CD8-positive, alpha-beta memory T cell (primary cell): ENCODE measurements around the gene RPL29. TPM values are rescaled to one million over a fixed set of nuclear protein-coding genes. Genes with fewer than 3 reads are reported as not detected.

Experiments
- CTCF ChIA-PET: fragments of 350-600 bp; sonication (Branson Sonifier 250); formaldehyde crosslinking; loops from one replicate; lab custom pipeline; 2021; ENCODE audit warnings: antibody characterized with exemption; lab: Charles Lee
- POLR2A ChIA-PET: fragments of 350-600 bp; sonication (Branson Sonifier 250); formaldehyde crosslinking; loops from one replicate; lab custom pipeline; 2021; ENCODE audit warnings: antibody characterized with exemption; lab: Charles Lee
- DNase-seq, 5 donors: peaks; one replicate each; pipeline versions ENCODE4 v3.0.0 to v3.0.0-alpha.2; 2020 to 2022; ENCODE audit warnings: mixed read lengths in 1 of 5
- H3K27ac ChIP-seq: one replicate; pipeline ENCODE4 v1.7.0; 2013; ENCODE audit warnings: low read depth, mild to moderate bottlenecking, low read length, moderate library complexity
- H3K27me3 ChIP-seq: 2 replicates; pipeline ENCODE4 v1.7.0; 2013; ENCODE audit warnings: low read length, mild to moderate bottlenecking; ENCODE audit not compliant: insufficient read depth, poor library complexity, severe bottlenecking
- H3K36me3 ChIP-seq: 2 replicates; pipeline ENCODE4 v1.7.0; 2013; ENCODE audit warnings: mild to moderate bottlenecking, low read length, moderate library complexity; ENCODE audit not compliant: insufficient read depth
- H3K4me1 ChIP-seq: 2 replicates; pipeline ENCODE4 v1.7.0; 2013; ENCODE audit warnings: mild to moderate bottlenecking, low read length, moderate library complexity; ENCODE audit not compliant: insufficient read depth
- H3K4me3 ChIP-seq: 2 replicates; pipeline ENCODE4 v1.7.0; 2013; ENCODE audit warnings: mild to moderate bottlenecking, low read length
- H3K9me3 ChIP-seq: 2 replicates; pipeline ENCODE4 v1.7.0; 2013; ENCODE audit warnings: mild to moderate bottlenecking, low read length
- H3K27ac Mint-ChIP-seq, 8 donors: one replicate each; pipeline ENCODE4 v1.8.0; 2020 to 2021; ENCODE audit warnings: mixed read lengths in 8 of 8, mild to moderate bottlenecking in 6 of 8, inconsistent platforms in 3 of 8, moderate library complexity in 3 of 8
- H3K27me3 Mint-ChIP-seq, 2 donors: one replicate each; pipeline ENCODE4 v1.8.0; 2020 to 2021; ENCODE audit warnings: mixed read lengths in 2 of 2, mild to moderate bottlenecking in 1 of 2, moderate library complexity in 1 of 2
- H3K36me3 Mint-ChIP-seq, 3 donors: one replicate each; pipeline ENCODE4 v1.8.0; 2020 to 2021; ENCODE audit warnings: mixed read lengths in 3 of 3, inconsistent platforms in 1 of 3, mild to moderate bottlenecking in 1 of 3
- H3K4me1 Mint-ChIP-seq, 3 donors: one replicate each; pipeline ENCODE4 v1.8.0; 2020 to 2021; ENCODE audit warnings: mixed read lengths in 3 of 3, inconsistent platforms in 1 of 3, mild to moderate bottlenecking in 1 of 3
- H3K4me3 Mint-ChIP-seq, 7 donors: one replicate each; pipeline ENCODE4 v1.8.0; 2020 to 2021; ENCODE audit warnings: mixed read lengths in 7 of 7, mild to moderate bottlenecking in 6 of 7, moderate library complexity in 4 of 7, inconsistent platforms in 2 of 7
- H3K9me3 Mint-ChIP-seq, 5 donors: one replicate each; pipeline ENCODE4 v1.8.0; 2020 to 2022; ENCODE audit warnings: mixed read lengths in 5 of 5, mild to moderate bottlenecking in 3 of 5, moderate library complexity in 2 of 5, inconsistent platforms in 1 of 5
- polyA plus RNA-seq: library from polyadenylated mRNA; unstranded; fragments of 300-500 nt; fragmentation: Illumina TruSeq; gene quantifications from one replicate; pipeline ENCODE4 v1.2.3, GENCODE V29; 2021
- total RNA-seq, 2 experiments: library from RNA; stranded (reverse); gene quantifications; one replicate each; pipeline ENCODE4 v1.2.3, GENCODE V29; 2021

The RPL29 gene
- total and polyA plus RNA-seq, 3 experiments from 2014 or later: 1,261 to 1,382 (median 1,367) TPM

DNA sequence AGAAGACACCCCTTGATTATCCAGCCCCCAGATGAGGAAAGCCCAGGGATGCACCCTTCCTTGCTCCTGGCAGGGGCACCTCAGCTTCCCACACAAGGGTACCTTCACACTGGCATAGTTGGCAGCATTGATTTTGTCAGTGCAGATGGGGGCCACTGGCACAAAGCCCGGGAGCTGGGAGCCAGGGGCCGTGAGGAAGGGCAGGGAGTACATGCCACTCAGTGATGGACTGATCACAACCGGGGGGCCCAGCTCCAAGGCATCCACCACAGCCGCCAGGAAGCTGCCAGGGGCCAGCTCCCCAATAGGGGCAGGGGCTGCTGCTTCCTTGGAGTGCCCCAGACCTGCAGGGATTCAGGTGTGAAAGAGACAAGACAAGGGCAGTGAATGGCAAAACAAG lies 25.9 kb downstream of the RPL29 start:
- Mint-ChIP-seq H3K27ac (peak overlapping the region in 1 of 8 donors; percentile 79), H3K36me3 (peaks cover 0 to 12% (median 3%) of the 10 kb centered on the region in 3 donors), H3K27me3 (no peaks in the 10 kb centered on the region), H3K4me1 (peaks cover 20 to 65% (median 40%) of the 10 kb centered on the region in 3 donors), H3K9me3 (no peaks in the 10 kb centered on the region), H3K4me3 (peak overlapping the region in 3 of 7 donors; percentile 12 to 79 (median 36))
- ChIA-PET POLR2A (no interaction called here), CTCF (interaction anchor here (1.4 to 6.2 kb wide), 4 partner anchors 10 to 26 kb away, joined by 3 to 65 read pairs (median 4); partner anchors contain the start of genes PARP3, RPL29 and RRP9)
- no peaks in the 10 kb centered on the region for H3K9me3 ChIP-seq
- DNase-seq: no peak
- no peaks in the 10 kb centered on the region for H3K27me3 ChIP-seq
- no peak overlapping the region for H3K27ac ChIP-seq
- no peak overlapping the region for H3K4me3 ChIP-seq
- peaks cover 26% of the 10 kb centered on the region for H3K4me1 ChIP-seq
- no peaks in the 10 kb centered on the region for H3K36me3 ChIP-seq

DNA sequence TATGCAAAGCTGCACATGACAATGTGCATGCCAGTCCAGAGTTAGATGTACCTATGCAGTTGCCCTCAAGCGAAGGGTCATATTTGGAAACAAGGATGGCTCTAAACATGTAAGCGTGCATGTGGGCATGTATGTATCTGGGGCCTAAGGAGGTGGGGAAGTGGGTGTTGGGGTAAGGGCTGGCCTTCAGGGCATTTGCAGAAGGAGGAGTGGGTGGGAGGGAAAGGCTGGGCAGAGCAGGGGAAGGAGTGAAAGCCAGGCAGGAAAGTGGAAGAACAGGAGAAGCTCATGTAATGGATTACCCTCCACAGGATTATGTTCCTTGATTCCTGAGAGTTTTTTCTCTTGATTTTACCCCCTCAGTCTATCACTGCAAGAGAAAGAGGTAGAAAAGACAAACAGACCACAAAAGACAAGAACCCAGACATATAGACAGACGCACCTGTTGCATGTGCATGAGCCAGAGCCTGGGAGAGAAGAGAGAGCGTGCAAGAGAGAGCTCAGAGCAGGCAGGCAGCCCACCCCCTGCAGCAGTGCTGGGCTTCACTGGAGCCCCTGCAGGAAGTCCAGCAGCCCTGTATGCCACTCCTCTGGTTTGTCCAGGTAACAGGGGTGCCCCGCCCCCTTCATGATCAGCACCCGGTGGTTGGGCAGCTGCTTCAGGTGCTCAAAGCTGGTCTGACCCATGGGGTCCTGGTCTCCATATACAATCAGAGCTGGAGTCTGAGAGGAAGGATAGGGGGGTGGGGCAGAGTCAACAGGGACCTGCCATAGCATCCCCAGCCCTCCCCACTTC lies 26.6 kb downstream of the RPL29 start:
- Histone ChIP-seq H3K36me3 (no peaks in the 10 kb centered on the region), H3K27ac (no peak overlapping the region), H3K9me3 (no peaks in the 10 kb centered on the region), H3K27me3 (no peaks in the 10 kb centered on the region), H3K4me3 (no peak overlapping the region), H3K4me1 (peaks cover 19% of the 10 kb centered on the region)
- ChIA-PET POLR2A (no interaction called here), CTCF (interaction anchor here (1.1 to 6.2 kb wide), 5 partner anchors 11 to 28 kb away, joined by 3 to 65 read pairs (median 3); partner anchors contain the start of genes PARP3, RPL29 and RRP9)
- no peak for DNase-seq
- H3K9me3 Mint-ChIP-seq: no peaks in the 10 kb centered on the region
- no peaks in the 10 kb centered on the region for H3K27me3 Mint-ChIP-seq
- H3K4me3 Mint-ChIP-seq: peak overlapping the region; percentile 62 to 90 (median 84)
- H3K4me1 Mint-ChIP-seq: peaks cover 18 to 58% (median 40%) of the 10 kb centered on the region in 3 donors
- H3K27ac Mint-ChIP-seq: peak overlapping the region; percentile 31 to 94 (median 70)
- H3K36me3 Mint-ChIP-seq: peaks cover 0 to 11% (median 3%) of the 10 kb centered on the region in 3 donors

DNA sequence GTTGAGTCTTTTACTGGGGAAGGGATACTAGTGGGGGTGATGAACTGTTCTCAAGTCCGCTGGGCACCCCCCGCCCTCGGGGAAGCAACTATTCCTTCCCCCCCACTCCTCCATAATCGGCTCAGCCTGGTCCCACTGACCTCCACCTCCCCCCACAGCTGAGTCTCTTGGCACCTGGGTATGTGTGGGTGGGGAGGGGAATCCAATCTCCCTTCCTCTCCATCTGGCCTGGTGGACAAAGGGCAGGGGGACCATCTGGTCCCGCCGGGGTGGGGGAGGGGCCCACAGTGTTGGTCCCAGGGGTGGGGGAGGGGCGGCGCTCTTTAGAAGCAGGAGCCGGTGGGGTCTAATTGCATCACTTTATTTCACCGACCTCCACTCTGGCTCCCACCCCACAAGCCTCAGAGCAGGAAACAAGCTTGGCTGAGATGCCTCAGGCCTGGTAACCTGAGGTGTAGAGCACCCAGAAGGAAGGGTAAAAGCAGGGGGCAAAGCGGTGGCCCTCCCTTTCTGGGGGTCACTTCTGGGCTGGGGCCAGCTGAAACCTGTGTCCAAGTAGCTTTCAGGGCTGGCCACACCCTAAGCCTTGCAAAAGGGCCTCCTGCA lies 27.4 kb downstream of the RPL29 start:
- DNase-seq: no peak
- peaks cover 16% of the 10 kb centered on the region for H3K4me1 ChIP-seq
- Mint-ChIP-seq H3K36me3 (peaks cover 0 to 4% (median 3%) of the 10 kb centered on the region in 3 donors), H3K4me1 (peaks cover 14 to 50% (median 35%) of the 10 kb centered on the region in 3 donors), H3K4me3 (peak overlapping the region; percentile 75 to 90 (median 84)), H3K27ac (peak overlapping the region in 7 of 8 donors; percentile 60 to 94 (median 75)), H3K9me3 (no peaks in the 10 kb centered on the region), H3K27me3 (no peaks in the 10 kb centered on the region)
- H3K4me3 ChIP-seq: peak overlapping the region; percentile 36
- ChIA-PET CTCF (interaction anchor here (1.1 to 1.6 kb wide), 4 partner anchors 12 to 28 kb away, joined by 3 to 5 read pairs (median 3); partner anchors contain the start of genes RPL29 and RRP9), POLR2A (interaction anchor here (0.6 to 1.4 kb wide), 6 partner anchors 12 to 310 kb away, joined by 3 to 6 read pairs (median 3); partner anchors contain the start of genes ACY1 and RRP9)
- no peaks in the 10 kb centered on the region for H3K9me3 ChIP-seq
- H3K36me3 ChIP-seq: no peaks in the 10 kb centered on the region
- H3K27me3 ChIP-seq: no peaks in the 10 kb centered on the region
- H3K27ac ChIP-seq: peak overlapping the region; percentile 51

DNA sequence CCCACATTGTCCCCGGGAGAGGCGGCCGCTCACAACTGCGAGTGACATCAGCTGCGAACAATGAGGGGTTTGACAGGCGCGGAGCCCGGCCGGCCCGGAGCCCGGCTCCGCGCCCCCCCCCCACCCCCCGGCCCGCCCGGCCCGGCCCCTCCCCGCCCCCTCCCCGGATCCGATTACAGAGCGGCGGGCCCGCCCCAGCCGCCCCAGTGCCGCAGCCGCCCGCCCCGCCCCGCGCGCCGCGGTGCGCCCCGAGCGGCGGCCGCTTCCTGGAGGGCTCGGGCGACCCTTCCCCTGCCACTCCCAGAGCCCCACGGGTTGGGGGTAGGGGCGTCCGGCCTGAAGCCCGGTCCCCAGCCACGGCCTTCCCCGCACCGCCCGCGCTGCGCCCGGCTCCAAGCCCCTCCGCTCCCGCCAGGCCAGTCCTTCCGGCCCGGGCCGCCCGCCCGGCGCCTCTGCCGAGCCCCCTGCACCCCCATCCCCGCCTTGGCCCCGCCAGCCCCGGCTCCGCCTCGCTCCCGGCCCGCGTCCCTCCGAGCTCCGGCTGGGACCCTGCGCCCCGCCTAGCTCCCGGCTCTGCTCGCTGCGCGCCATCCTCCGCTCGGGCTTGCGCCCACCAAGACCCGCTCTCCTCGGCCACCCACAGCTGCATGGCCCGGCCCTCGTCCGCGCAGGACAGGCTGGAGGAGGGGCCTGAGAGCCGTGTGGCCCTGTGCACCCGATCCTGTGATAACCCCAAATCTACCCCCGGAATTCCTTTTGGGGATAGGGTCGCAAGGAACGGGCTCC lies 28.1 kb downstream of the RPL29 start, which contains the start of gene PCBP4:
PCBP4 (minus strand) TSS at position 71 of the 786 bp plus-strand sequence. CDS start 6,214 bp downstream, outside the sequence.
- Mint-ChIP-seq H3K36me3 (peaks cover 0 to 4% (median 3%) of the 10 kb centered on the region in 3 donors), H3K27me3 (no peaks in the 10 kb centered on the region), H3K4me1 (peaks cover 14 to 49% (median 34%) of the 10 kb centered on the region in 3 donors), H3K27ac (peak within 1 kb of the TSS; percentile 30 to 94 (median 83)), H3K4me3 (peak within 1 kb of the TSS; percentile 79 to 90 (median 84)), H3K9me3 (no peaks in the 10 kb centered on the region)
- no peaks in the 10 kb centered on the region for H3K36me3 ChIP-seq
- CTCF ChIA-PET: interaction anchor here (1.1 to 1.3 kb wide), 2 partner anchors 19 to 26 kb away, joined by 3 to 5 read pairs; partner anchors contain the start of gene RRP9
- peak within 1 kb of the TSS; percentile 57 for H3K27ac ChIP-seq
- peaks cover 16% of the 10 kb centered on the region for H3K4me1 ChIP-seq
- peak within 1 kb of the TSS; percentile 58 for H3K4me3 ChIP-seq
- H3K27me3 ChIP-seq: no peaks in the 10 kb centered on the region
- no peaks in the 10 kb centered on the region for H3K9me3 ChIP-seq
- POLR2A ChIA-PET: interaction anchor here (0.6 to 1.4 kb wide), 4 partner anchors 12 to 26 kb away, joined by 3 to 6 read pairs (median 3); partner anchors contain the start of genes ACY1 and RRP9
- DNase-seq: peak in 4 of 5 donors; percentile 29 to 62 (median 35)

- H3K27ac ChIP-seq: peak overlapping the region; percentile 57
- peaks cover 14 to 44% (median 31%) of the 10 kb centered on the region in 3 donors for H3K4me1 Mint-ChIP-seq
- no peaks in the 10 kb centered on the region for H3K27me3 Mint-ChIP-seq
- ChIA-PET CTCF (no interaction called here), POLR2A (interaction anchor here (0.5 to 0.7 kb wide), 2 partner anchors 14 to 234 kb away, joined by 3 read pairs; no protein-coding TSS in a partner anchor)
- H3K9me3 ChIP-seq: no peaks in the 10 kb centered on the region
- no peaks in the 10 kb centered on the region for H3K27me3 ChIP-seq
- peak overlapping the region; percentile 72 to 86 (median 81) for H3K4me3 Mint-ChIP-seq
- peaks cover 16% of the 10 kb centered on the region for H3K4me1 ChIP-seq
- H3K9me3 Mint-ChIP-seq: no peaks in the 10 kb centered on the region
- DNase-seq: peak in 1 of 5 donors; percentile 21
- H3K36me3 Mint-ChIP-seq: peaks cover 0 to 4% (median 3%) of the 10 kb centered on the region in 3 donors
- peak overlapping the region in 7 of 8 donors; percentile 30 to 89 (median 63) for H3K27ac Mint-ChIP-seq
- H3K4me3 ChIP-seq: peak overlapping the region; percentile 58
- H3K36me3 ChIP-seq: no peaks in the 10 kb centered on the region
Observed at GRCh38 chr3:51966922-51967383, 28.7 kb downstream of the RPL29 start.

DNA sequence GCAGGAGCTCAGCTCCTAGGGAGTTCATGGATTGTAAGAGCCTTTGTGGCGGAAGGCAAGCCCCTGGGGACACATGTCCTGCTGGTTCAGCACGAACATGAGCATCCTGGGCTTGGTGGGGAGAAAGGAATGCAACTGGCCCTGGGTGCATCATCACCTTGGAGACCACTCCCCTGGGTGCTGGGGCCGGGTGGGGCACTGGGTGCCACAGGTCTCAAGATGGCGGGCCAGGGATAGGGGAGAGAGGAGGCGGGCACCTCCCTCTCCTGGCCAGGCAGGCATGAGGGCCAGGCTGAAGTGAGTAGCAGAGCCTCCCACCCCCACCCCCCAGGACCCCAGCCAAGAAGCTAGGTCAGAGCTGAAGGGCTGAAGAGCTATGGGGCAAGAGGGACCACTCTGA lies 29.2 kb downstream of the RPL29 start:
- Mint-ChIP-seq H3K4me1 (peaks cover 14 to 44% (median 31%) of the 10 kb centered on the region in 3 donors), H3K27me3 (peaks cover 0 to 3% of the 10 kb centered on the region in 2 donors), H3K27ac (peak overlapping the region in 7 of 8 donors; percentile 30 to 89 (median 63)), H3K4me3 (peak overlapping the region; percentile 72 to 86 (median 81)), H3K9me3 (no peaks in the 10 kb centered on the region), H3K36me3 (peaks cover 0 to 4% (median 3%) of the 10 kb centered on the region in 3 donors)
- Histone ChIP-seq H3K27me3 (no peaks in the 10 kb centered on the region), H3K4me1 (peaks cover 16% of the 10 kb centered on the region), H3K27ac (no peak overlapping the region), H3K4me3 (peak overlapping the region; percentile 58), H3K36me3 (no peaks in the 10 kb centered on the region), H3K9me3 (no peaks in the 10 kb centered on the region)
- POLR2A ChIA-PET: interaction anchor here (0.5 to 0.7 kb wide), 2 partner anchors 13 to 234 kb away, joined by 3 read pairs; no protein-coding TSS in a partner anchor
- no peak for DNase-seq
- CTCF ChIA-PET: interaction anchor here (1.1 kb wide), 1 partner anchor 7 kb away, joined by 3 read pairs; the partner anchor contains the start of gene ABHD14B
